LNCaP clone FGC (cell line): Measurements from ENCODE around the gene POLR2E.

Experiments
- DNase-seq: peaks from one replicate; pipeline ENCODE4 v3.0.0-alpha.2; 2011; ENCODE audit warnings: low read depth
- H3K4me3 ChIP-seq: 2 replicates; pipeline ENCODE4 v1.5.1; 2011; ENCODE audit warnings: mild to moderate bottlenecking, low read depth, low read length, control low read depth
- CTCF ChIP-seq: IDR thresholded peaks from 2 replicates; pipeline ENCODE4 v1.5.1; 2012; ENCODE audit warnings: mild to moderate bottlenecking; ENCODE audit not compliant: control insufficient read depth, insufficient read depth; ENCODE audit errors: extremely low read depth

POLR2E gene

GRCh38 chr19:1039646-1040475 lies 55.3 kb downstream of the POLR2E start, which contains the start of gene ABCA7:
Gene ABCA7 (plus strand): TSS chr19:1040107. CDS start chr19:1041362, 1,255 bp downstream.
- TF ChIP-seq CTCF: no peak
- peak within 1 kb of the TSS; percentile 91 for H3K4me3 ChIP-seq
- DNase-seq: peak; percentile 93

DNA sequence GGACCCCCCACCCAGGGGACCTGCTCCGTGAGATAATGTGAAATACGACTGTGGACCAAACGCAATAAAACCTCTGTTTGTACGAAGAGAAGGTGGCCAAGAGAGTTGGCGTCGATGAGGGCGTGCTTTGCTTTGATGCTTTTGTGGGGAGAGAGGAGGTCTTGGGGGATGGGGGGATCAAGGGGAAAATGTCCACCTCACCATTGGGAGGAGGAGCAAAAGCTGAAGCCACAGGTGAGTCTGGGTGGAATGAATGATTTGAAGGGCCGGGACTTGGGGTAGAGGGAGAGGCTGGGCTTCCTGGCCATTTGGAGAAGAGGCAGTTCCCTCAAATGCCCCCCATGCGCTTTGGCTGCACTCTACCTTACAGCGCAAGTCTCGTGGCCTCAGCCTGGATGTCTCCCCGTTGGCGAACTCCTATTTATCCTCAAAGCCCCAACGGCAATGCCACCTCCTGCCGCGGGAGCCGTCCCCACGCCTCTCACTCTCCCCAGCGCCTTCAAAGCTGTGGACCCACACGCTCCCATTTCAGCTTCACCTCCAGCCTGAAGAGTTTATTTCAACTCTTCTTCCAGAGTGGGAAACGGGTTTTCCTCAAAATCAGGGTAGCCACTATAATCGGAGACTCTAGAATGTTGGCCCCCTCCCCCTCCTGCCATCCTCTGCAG lies 56.1 kb downstream of the POLR2E start:
- H3K4me3 ChIP-seq: peak overlapping the region; percentile 91
- TF ChIP-seq CTCF: no peak
- DNase-seq: no peak

DNA sequence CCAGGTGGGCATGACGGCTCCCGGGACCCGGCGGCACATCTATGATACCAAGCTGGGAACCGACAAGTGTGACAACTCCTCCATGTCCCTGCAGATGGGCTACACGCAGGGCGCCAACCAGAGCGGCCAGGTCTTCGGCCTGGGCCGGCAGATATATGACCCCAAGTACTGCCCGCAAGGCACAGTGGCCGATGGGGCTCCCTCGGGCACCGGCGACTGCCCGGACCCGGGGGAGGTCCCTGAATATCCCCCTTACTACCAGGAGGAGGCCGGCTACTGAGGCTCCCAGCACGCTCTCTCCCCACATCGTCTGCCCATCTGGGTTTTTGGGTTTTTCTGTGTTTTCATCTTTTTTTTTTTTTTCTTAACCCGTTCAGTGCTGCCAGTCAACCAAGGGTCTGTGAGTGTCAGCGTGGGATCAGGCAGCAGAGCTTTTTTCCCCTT lies 57.5 kb downstream of the POLR2E start:
- TF ChIP-seq CTCF: no peak
- no peak overlapping the region for H3K4me3 ChIP-seq
- DNase-seq: no peak
